A172 (cell line): ENCODE data around the gene GLS. TPM values are rescaled to one million over a fixed set of nuclear protein-coding genes. Genes with fewer than 3 reads are reported as not detected.
"Not testable (repeated sequence)": the region's sequence is repeated elsewhere in the genome, so short reads cannot be mapped to it uniquely, and the experiment has no call there.

Experiments
- DNase-seq: peaks from one replicate; pipeline ENCODE4 v3.0.0-alpha.2; 2015; ENCODE audit warnings: low spot score
- total RNA-seq: library from RNA; depleted of rRNA; stranded (reverse); fragments of >200 nt; shearing (Covaris generic); gene quantifications from 2 replicates; pipeline ENCODE4 v1.2.3, GENCODE V29; 2014

Gene GLS
- total RNA-seq, 1 experiment from 2014 or later = 221 TPM

- DNase-seq = no peak
Observed at GRCh38 chr2:190855245-190855644, 25.4 kb upstream of the GLS start.

GRCh38 chr2:190856985-190857384, 23.6 kb upstream of the GLS start:
- DNase-seq = no peak

- DNase-seq = peak; percentile 50
Observed at GRCh38 chr2:190858817-190859216, 21.8 kb upstream of the GLS start.

GRCh38 chr2:190859347-190860297, 21.0 kb upstream of the GLS start:
- DNase-seq = peak; percentile 65

- DNase-seq = peak; percentile 84
Observed at GRCh38 chr2:190860985-190861680, 19.5 kb upstream of the GLS start.

- DNase-seq = not testable (repeated sequence)
Observed at GRCh38 chr2:190862128-190862527, 18.5 kb upstream of the GLS start.

GRCh38 chr2:190862571-190862991, 18.0 kb upstream of the GLS start:
- DNase-seq = peak; percentile 58

- DNase-seq = no peak
Observed at GRCh38 chr2:190863946-190864345, 16.7 kb upstream of the GLS start.

GRCh38 chr2:190864375-190864774, 16.2 kb upstream of the GLS start:
- DNase-seq = no peak

GRCh38 chr2:190867212-190867611, 13.4 kb upstream of the GLS start:
- no peak for DNase-seq

GRCh38 chr2:190867832-190868231, 12.8 kb upstream of the GLS start:
- DNase-seq = no peak

GRCh38 chr2:190869721-190870120, 10.9 kb upstream of the GLS start:
- DNase-seq = no peak

GRCh38 chr2:190873451-190873850, 7.2 kb upstream of the GLS start:
- not testable (repeated sequence) for DNase-seq

GRCh38 chr2:190875891-190876290, 4.7 kb upstream of the GLS start:
- no peak for DNase-seq

- no peak for DNase-seq
Observed at GRCh38 chr2:190876631-190877030, 4.0 kb upstream of the GLS start.

- DNase-seq = no peak
Observed at GRCh38 chr2:190877436-190877835, 3.2 kb upstream of the GLS start.

- no peak for DNase-seq
Observed at GRCh38 chr2:190879474-190880377, 895 bp upstream of the GLS start.

- DNase-seq = no peak
Observed at GRCh38 chr2:190881084-190881597, 520 bp downstream of the GLS start.

- peak; percentile 88 for DNase-seq
Observed at GRCh38 chr2:190881598-190882410, 1.2 kb downstream of the GLS start.

GRCh38 chr2:190882411-190882766, 1.8 kb downstream of the GLS start:
- no peak for DNase-seq
